Activated CD4-positive, alpha-beta T cell treated with anti-CD3 and anti-CD28 coated beads, Interleukin-2, amount 50 U/mL, for 1 hour (primary cell): Measurements from ENCODE around the gene FOXL1.

Experiments
- DNase-seq: peaks from one replicate; pipeline ENCODE4 v3.0.0-alpha.2; 2020

Gene FOXL1

DNA sequence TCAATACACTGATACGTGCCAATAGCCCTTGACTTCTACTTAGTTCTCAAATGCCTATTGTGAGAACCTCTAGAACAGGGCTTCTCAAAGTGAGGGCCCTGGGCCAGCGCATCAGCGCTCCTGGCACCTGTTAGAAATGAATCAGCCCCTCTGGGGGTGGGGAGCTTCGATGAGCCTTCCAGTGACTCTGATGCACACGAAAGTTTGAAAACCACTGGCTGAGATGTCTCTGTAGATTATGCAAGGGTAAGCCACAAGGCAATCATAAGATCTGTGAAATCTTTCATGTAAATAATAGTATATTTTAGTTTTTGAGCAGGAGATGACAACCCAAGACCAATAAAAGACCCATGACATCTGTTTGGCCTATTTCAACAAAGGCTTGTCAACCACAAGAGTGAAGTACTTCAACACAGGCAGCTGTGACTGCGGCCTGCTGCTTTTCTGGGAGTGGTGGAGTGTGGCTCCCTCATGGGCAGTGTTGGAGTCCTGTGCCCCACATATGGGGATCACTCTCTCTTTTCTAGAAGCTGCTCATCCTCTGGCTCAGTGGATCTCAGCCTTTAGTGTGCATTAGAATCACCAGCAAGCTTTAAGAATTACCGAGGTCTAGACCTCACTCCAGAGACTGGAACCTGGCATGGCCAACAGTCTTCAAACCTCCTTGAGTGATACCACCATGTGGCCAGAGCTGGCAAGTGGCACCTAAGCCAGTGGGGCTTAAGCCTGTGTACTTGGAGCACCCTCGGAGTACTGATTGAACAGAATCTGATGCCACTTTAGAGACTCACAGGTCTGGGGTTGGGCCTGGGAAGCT is 29.1 kb upstream of the FOXL1 start:
- DNase-seq: no peak

DNA sequence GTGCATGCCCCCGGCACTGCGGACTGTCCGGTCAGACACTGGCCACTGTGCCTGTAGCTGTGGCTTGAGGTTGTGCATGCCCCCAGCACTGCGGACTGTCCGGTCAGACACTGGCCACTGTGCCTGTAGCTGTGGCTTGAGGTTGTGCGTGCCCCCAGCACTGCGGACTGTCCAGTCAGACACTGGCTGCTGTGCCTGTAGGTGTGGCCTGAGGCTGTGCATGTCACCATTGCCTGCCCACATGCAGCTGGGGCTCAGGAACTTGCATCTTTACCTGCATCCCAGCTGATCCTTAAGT is 28.5 kb upstream of the FOXL1 start:
- DNase-seq: no peak

GRCh38 chr16:86550281-86550680 is 28.1 kb upstream of the FOXL1 start:
- DNase-seq: no peak

- DNase-seq: no peak
These were observed 25.0 kb upstream of the FOXL1 start for GRCh38 chr16:86553356-86553755.

DNA sequence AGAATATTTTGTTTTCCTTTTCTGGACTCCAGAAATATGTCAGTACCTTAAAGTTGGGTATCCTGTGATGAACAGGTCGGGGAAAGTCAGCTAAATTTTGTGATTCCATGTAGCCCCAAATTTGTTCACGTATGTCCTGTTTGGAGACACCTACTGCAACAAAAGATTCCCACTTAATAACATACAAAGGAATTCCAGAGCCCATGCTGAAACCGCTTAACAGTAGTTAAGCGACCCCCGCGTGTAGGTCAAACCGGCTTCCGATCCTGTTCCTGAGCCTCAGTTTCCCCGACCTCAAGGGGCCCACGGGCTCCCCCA is 23.8 kb upstream of the FOXL1 start:
- DNase-seq: no peak

- peak; percentile 96 for DNase-seq
These were observed 23.2 kb upstream of the FOXL1 start, which contains the start of gene MTHFSD for GRCh38 chr16:86554917-86555703. Gene MTHFSD, minus strand, starts transcription at chr16:86555235. Its CDS starts 51 bp downstream, at chr16:86555184.

- no peak for DNase-seq
These were observed 22.7 kb upstream of the FOXL1 start for GRCh38 chr16:86555704-86556075.

DNA sequence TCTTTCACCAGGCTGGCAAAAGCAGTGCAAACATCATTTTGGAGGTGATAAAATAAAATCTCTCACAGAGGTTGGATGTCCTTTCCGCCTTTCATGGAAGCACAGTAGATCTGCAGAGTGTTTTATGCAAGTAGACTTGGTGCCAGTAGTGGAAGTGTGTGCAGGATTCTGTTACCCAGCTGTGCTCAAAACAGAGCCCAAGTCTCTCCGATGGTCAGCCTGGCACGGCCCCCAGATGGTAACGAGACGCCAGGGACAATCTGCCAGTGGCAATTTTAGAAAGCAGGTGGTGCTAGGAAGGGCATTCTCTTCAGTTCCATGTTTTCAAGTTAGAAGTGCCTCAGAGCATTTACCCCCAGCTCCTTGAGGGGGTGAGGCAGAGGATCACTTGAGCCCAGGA is 21.8 kb upstream of the FOXL1 start:
- DNase-seq: no peak

DNA sequence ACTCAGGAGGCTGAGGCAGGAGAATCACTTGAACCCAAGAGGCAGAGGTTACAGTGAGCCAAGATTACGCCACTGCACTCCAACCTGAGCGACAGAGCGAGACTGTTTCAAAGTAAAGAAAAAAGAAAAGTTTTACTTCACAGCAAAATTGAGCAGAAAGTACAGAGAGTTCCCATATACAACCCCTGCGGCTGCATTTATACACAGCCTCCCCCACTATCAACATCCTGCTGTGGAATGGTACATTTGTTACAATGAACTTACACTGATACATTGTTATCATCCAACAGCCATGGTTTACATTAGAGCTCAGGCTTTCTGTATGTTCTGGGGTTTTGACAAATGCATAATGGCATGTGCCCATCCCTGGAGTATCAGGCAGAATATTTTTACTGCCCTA is 20.8 kb upstream of the FOXL1 start:
- DNase-seq: no peak

- DNase-seq: no peak
These were observed 19.8 kb upstream of the FOXL1 start for GRCh38 chr16:86558355-86559193.

- no peak for DNase-seq
These were observed 18.5 kb upstream of the FOXL1 start for GRCh38 chr16:86559802-86560305.

DNA sequence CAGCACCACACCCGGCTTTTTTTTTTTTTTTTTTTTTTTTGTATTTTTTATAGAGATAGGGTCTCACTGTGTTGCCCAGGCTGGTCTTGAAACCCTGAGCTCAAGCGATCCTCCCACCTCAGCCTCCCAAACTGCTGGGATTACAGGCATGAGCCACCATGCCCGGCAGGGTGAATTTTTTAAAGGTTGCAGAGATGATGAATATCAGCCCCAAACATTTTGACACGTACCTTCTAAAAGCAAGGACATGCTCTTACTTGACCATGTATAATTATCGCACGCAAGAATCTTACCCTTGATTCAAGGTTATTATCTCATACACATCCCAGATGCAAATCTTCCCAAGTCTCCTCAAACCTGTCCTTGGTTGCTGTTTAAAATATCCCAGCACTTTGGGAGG is 16.0 kb upstream of the FOXL1 start:
- DNase-seq: no peak

DNA sequence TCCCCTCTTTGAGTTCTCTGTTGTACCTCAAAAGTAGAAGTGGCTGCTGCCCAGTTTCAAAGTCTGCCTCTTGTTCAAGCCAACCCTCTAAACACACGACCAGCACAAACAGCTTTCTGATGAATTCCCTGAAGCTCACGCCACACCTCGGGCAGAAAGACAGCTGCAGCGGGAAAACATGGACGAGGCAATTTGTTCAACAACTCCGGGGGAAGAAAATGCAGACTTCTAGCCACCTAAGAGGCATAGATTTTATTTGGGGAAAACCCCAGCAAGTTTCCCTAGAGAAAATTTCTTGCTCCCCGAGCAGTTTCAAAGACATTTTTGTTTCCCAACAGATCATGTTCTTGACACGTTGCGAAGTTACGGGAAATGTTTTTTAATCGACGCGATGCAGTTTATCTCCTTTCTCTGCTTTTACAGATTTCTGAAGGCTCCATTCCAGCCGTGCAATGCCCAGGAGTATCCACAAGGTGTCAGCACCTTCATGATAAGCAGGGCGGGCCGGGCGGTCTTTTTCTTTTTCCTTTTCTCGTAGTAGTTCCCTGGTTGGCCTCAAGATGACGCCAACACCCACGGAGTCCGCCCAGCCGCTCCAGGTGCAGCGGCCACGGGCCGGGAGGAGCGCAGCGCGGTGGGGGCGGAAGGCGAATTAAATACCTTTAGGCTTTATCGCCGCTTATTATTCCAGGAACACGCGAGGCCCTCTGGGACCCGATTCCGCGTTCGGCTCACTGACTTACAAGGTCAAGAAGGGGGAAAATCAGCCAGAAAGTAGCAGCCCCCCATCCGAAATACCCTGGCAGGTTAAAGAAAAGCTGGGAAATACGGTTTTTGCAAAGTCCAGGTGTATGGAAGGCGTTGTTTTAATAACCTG is 14.6 kb upstream of the FOXL1 start:
- peak; percentile 86 for DNase-seq

- DNase-seq: no peak
These were observed 13.1 kb upstream of the FOXL1 start for GRCh38 chr16:86565181-86565631.

DNA sequence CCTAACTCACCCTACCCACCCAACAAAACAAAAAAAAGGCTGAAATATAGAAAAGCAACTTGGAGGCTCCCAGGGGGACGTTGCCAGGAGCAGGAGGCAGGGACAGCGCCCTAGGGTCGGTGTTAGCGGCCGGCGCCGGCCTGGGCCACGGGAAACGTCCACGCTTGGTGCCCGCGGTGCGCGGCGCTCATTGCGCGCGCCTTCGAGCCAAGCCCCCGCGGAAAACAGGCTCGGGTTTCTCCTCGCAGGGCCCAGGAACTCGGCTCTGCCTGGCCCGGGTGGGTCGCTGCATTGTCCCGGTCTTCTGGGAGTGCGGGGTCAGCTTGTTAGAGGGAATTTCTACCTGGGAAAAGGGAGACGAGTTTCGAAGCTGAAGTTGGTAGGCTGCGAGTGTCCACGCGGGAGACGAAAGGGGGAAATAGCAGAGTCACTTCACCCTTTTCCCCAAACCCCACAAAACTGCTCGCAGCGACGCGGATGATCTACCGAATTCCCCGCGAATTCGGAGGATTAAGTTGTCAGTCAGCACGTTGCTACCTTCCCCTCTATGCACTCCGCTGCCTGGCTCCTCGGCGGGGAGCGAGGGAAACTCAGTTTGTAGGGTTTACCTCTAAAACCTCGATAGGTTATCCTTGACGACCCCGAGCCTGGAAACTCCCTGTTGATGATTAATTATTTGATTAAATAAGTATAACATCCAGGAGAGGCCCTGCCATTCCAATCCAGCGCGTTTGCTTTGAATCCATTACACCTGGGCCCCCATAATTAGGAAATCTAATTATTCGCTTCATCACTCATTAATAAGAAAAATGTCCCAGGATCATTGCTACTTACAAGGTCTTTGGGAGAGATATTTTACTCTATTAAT is 12.5 kb upstream of the FOXL1 start:
- DNase-seq: no peak

DNA sequence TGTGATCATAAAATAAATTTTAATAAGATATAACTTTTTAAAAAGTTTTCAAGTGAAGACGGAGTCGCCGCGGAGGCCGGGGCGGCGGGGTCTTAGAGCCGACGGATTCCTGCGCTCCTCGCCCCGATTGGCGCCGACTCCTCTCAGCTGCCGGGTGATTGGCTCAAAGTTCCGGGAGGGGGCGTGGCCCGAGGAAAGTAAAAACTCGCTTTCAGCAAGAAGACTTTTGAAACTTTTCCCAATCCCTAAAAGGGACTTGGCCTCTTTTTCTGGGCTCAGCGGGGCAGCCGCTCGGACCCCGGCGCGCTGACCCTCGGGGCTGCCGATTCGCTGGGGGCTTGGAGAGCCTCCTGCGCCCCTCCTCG is 11.8 kb upstream of the FOXL1 start, which contains the start of gene FOXC2:
FOXC2 (plus strand) TSS at position 229 of the 365 bp plus-strand sequence. CDS start 507 bp downstream, outside the sequence.
- peak; percentile 49 for DNase-seq

DNA sequence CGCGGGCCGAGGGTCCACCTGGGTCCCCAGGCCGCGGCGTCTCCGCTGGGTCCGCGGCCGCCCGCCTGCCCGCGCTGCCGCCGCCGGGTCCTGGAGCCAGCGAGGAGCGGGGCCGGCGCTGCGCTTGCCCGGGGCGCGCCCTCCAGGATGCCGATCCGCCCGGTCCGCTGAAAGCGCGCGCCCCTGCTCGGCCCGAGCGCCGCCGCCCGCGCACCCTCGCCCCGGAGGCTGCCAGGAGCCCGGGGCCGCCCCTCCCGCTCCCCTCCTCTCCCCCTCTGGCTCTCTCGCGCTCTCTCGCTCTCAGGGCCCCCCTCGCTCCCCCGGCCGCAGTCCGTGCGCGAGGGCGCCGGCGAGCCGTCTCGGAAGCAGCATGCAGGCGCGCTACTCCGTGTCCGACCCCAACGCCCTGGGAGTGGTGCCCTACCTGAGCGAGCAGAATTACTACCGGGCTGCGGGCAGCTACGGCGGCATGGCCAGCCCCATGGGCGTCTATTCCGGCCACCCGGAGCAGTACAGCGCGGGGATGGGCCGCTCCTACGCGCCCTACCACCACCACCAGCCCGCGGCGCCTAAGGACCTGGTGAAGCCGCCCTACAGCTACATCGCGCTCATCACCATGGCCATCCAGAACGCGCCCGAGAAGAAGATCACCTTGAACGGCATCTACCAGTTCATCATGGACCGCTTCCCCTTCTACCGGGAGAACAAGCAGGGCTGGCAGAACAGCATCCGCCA is 11.2 kb upstream of the FOXL1 start:
- DNase-seq: no peak

GRCh38 chr16:86567701-86568581 is 10.4 kb upstream of the FOXL1 start:
- no peak for DNase-seq
